ENCODE data around the gene KCNK16.
A peak's percentile ranks its signal among the peaks of the same experiment; 100 is the strongest.

The KCNK16 gene

GRCh38 chr6:39317256-39317655 lies 5.2 kb downstream of the KCNK16 start:
- H3K27ac ChIP-seq (ENCODE audit: low read depth, low read length) = no peak overlapping the region
- no peak overlapping the region for H3K4me3 ChIP-seq (ENCODE audit: low read length)
- H3K27me3 ChIP-seq (ENCODE audit: control insufficient read depth, insufficient read depth, low read length) = peaks cover 13% of the 10 kb centered on the region

GRCh38 chr6:39314273-39314795 lies 8.2 kb downstream of the KCNK16 start, which contains the start of gene KCNK17:
KCNK17 (minus strand) TSS chr6:39314419; CDS start chr6:39314320, 99 bp downstream.
- Histone ChIP-seq H3K36me3 (ENCODE audit: control insufficient read depth, insufficient read depth, low read length) (no peaks in the 10 kb centered on the region), H3K27ac (ENCODE audit: low read depth, low read length) (no peak within 1 kb of the TSS), H3K27me3 (ENCODE audit: control insufficient read depth, insufficient read depth, low read length) (peaks cover 13% of the 10 kb centered on the region), H3K4me3 (ENCODE audit: low read length) (peak within 1 kb of the TSS; percentile 15), H3K9ac (ENCODE audit: low read length) (no peak within 1 kb of the TSS), H3K4me1 (ENCODE audit: control insufficient read depth, insufficient read depth, low read length) (no peaks in the 10 kb centered on the region)

More at GRCh38 chr6:39317256-39317655, 5.2 kb downstream of the KCNK16 start:
- Histone ChIP-seq H3K36me3 (ENCODE audit: control insufficient read depth, insufficient read depth, low read length) (no peaks in the 10 kb centered on the region), H3K9ac (ENCODE audit: low read length) (no peak overlapping the region), H3K4me1 (ENCODE audit: control insufficient read depth, insufficient read depth, low read length) (no peaks in the 10 kb centered on the region)

DNA sequence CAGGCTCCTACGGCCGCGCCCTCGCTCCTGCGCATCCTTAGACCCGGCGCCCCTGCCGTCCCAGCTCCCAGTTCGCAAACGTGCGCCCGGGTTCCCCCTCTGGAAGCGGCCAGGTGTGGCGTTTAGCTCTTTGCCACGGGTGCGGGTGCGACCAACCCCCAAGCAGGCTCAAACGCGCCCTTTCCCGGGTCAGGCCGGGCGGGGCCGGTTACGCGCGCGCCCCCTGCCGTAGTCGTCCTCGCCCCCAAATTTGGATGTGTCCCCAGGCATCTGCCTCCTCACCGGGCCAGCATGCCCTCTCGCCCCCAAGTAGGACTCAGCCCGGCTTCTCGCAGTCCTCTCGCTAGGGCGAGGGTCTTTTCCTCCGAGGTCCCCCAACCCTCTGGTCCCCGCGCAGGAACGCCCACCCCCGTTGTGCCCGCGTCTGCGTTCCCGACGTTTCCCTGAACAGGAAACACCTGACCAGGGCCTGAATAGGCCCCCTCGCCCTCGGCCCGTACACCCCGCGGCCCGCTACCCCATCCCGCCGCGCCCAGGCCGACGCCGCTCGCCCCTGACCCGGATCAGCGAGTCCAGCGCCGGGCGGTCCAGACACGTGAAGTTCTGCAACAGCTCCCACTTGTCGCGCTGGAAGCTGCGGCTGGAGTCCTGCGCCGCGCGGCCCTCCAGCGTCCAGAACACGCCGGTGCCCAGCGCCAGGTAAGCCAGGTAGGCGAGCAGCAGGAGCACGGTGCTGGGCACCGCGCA lies 8.8 kb downstream of the KCNK16 start:
- H3K4me1 ChIP-seq (ENCODE audit: control insufficient read depth, insufficient read depth, low read length) = no peaks in the 10 kb centered on the region
- H3K36me3 ChIP-seq (ENCODE audit: control insufficient read depth, insufficient read depth, low read length) = no peaks in the 10 kb centered on the region
- no peak overlapping the region for H3K9ac ChIP-seq (ENCODE audit: low read length)
- H3K27me3 ChIP-seq (ENCODE audit: control insufficient read depth, insufficient read depth, low read length) = peaks cover 13% of the 10 kb centered on the region
- H3K4me3 ChIP-seq (ENCODE audit: low read length) = peak overlapping the region; percentile 15
- H3K27ac ChIP-seq (ENCODE audit: low read depth, low read length) = no peak overlapping the region

DNA sequence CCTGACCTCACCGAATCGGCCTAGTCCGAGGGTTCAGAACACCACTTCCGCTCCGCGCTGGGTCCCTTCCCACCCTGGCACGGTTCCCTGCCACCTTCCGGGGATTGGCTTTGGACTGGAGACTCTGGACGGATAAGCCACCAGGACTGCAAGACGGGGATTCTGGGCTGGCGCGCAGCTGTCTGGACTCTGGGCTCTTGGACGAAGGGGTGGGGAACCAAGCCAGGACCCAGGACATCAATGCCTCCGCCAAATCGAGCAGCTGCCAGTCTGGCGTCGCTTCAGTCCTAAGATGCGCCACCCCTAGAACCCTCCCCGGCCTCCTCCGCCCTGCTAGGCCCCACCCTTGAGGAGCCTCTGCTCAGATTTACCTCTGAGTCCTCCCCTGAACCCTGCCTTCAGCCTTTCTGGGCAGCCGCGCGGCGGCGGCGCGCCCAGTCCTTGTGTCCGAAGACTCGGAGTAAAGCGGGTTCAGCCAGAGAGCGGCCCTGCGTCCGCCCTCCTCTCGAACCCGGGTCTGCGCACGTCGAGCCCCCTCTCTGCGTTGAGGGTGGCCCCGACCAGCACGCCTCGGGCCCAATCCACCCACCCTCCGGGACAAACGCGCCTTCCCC lies 9.5 kb downstream of the KCNK16 start:
- Histone ChIP-seq H3K27me3 (ENCODE audit: control insufficient read depth, insufficient read depth, low read length) (peaks cover 13% of the 10 kb centered on the region), H3K4me1 (ENCODE audit: control insufficient read depth, insufficient read depth, low read length) (no peaks in the 10 kb centered on the region), H3K27ac (ENCODE audit: low read depth, low read length) (no peak overlapping the region), H3K36me3 (ENCODE audit: control insufficient read depth, insufficient read depth, low read length) (no peaks in the 10 kb centered on the region), H3K9ac (ENCODE audit: low read length) (no peak overlapping the region), H3K4me3 (ENCODE audit: low read length) (peak overlapping the region; percentile 15)

DNA sequence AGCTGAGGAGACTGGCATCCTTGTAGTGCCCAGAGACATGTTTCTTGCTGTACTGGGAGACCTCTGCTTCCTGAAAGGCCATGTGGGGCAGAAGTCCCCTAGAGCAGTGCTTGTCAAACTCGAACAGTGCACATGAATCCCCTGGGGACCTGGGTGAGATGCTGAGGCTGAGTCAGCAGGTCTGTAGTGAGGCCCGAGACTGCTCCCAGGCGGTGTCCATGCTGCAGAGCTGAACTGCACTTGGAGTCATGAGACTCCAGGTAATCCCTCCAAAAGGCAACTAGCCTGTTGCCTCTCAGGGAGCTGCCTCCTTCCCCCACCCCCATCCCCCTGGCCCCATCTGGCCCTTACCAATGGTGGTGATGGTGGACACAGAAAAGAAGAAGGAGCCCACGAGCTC lies 12.0 kb downstream of the KCNK16 start:
- H3K27ac ChIP-seq (ENCODE audit: low read depth, low read length) = no peak overlapping the region
- no peaks in the 10 kb centered on the region for H3K4me1 ChIP-seq (ENCODE audit: control insufficient read depth, insufficient read depth, low read length)
- no peak overlapping the region for H3K9ac ChIP-seq (ENCODE audit: low read length)
- peaks cover 13% of the 10 kb centered on the region for H3K27me3 ChIP-seq (ENCODE audit: control insufficient read depth, insufficient read depth, low read length)
- no peak overlapping the region for H3K4me3 ChIP-seq (ENCODE audit: low read length)
- H3K36me3 ChIP-seq (ENCODE audit: control insufficient read depth, insufficient read depth, low read length) = no peaks in the 10 kb centered on the region

GRCh38 chr6:39309942-39310531 lies 12.5 kb downstream of the KCNK16 start:
- Histone ChIP-seq H3K27me3 (ENCODE audit: control insufficient read depth, insufficient read depth, low read length) (peaks cover 12% of the 10 kb centered on the region), H3K4me3 (ENCODE audit: low read length) (no peak overlapping the region), H3K36me3 (ENCODE audit: control insufficient read depth, insufficient read depth, low read length) (no peaks in the 10 kb centered on the region), H3K27ac (ENCODE audit: low read depth, low read length) (no peak overlapping the region), H3K4me1 (ENCODE audit: control insufficient read depth, insufficient read depth, low read length) (no peaks in the 10 kb centered on the region), H3K9ac (ENCODE audit: low read length) (no peak overlapping the region)

DNA sequence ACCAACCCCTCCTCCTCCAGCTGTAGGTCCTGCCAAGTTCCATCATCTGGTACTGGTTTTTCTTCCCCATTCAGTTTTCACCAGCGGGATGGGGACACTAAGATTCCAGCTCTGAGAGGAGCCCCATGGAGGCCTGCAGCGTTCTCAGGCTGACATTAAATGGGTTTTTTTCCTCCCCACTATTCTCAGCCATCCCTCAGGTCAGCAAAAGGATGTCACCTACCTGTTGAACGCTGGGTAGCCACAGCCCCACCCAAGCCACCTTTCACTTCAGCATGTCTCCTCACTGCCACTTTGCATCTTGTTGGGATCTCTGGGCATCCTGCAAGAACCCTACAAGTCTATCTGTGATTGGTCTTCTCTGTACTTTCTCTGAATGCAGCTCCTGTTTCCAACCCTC lies 15.0 kb downstream of the KCNK16 start:
- Histone ChIP-seq H3K9ac (ENCODE audit: low read length) (no peak overlapping the region), H3K27ac (ENCODE audit: low read depth, low read length) (no peak overlapping the region), H3K27me3 (ENCODE audit: control insufficient read depth, insufficient read depth, low read length) (peaks cover 3% of the 10 kb centered on the region), H3K36me3 (ENCODE audit: control insufficient read depth, insufficient read depth, low read length) (no peaks in the 10 kb centered on the region), H3K4me3 (ENCODE audit: low read length) (no peak overlapping the region), H3K4me1 (ENCODE audit: control insufficient read depth, insufficient read depth, low read length) (no peaks in the 10 kb centered on the region)

DNA sequence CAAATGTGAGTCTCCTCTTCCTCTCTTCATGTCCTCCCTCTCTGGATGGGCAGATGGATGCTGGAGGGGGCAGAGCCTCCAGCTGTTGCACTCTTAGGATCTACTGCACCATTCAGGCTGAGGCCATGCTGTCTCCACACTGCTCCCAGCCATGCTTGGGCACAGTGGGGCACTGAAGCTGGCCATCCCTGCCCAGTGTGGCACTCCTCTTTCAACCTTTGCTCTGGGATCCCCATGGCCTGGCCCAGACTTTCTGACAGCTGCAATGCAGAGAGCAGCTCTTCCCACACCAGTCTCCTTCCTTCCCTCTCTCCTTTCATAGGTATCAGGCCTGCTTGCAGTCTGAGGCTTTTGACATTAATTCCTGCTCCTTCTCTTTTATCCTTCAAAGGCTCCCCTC lies 17.6 kb downstream of the KCNK16 start:
- peaks cover 3% of the 10 kb centered on the region for H3K27me3 ChIP-seq (ENCODE audit: control insufficient read depth, insufficient read depth, low read length)
- H3K4me1 ChIP-seq (ENCODE audit: control insufficient read depth, insufficient read depth, low read length) = no peaks in the 10 kb centered on the region
- H3K36me3 ChIP-seq (ENCODE audit: control insufficient read depth, insufficient read depth, low read length) = no peaks in the 10 kb centered on the region
- H3K9ac ChIP-seq (ENCODE audit: low read length) = no peak overlapping the region
- H3K4me3 ChIP-seq (ENCODE audit: low read length) = no peak overlapping the region
- H3K27ac ChIP-seq (ENCODE audit: low read depth, low read length) = no peak overlapping the region

- peaks cover 3% of the 10 kb centered on the region for H3K27me3 ChIP-seq (ENCODE audit: control insufficient read depth, insufficient read depth, low read length)
- no peak overlapping the region for H3K27ac ChIP-seq (ENCODE audit: low read depth, low read length)
- no peak overlapping the region for H3K4me3 ChIP-seq (ENCODE audit: low read length)
- H3K36me3 ChIP-seq (ENCODE audit: control insufficient read depth, insufficient read depth, low read length) = no peaks in the 10 kb centered on the region
- H3K9ac ChIP-seq (ENCODE audit: low read length) = no peak overlapping the region
- no peaks in the 10 kb centered on the region for H3K4me1 ChIP-seq (ENCODE audit: control insufficient read depth, insufficient read depth, low read length)
These were observed 18.9 kb downstream of the KCNK16 start for GRCh38 chr6:39303425-39304153.

GRCh38 chr6:39302669-39303424 lies 19.7 kb downstream of the KCNK16 start:
- H3K9ac ChIP-seq (ENCODE audit: low read length) = no peak overlapping the region
- peak overlapping the region; percentile 50 for H3K4me3 ChIP-seq (ENCODE audit: low read length)
- no peaks in the 10 kb centered on the region for H3K4me1 ChIP-seq (ENCODE audit: control insufficient read depth, insufficient read depth, low read length)
- H3K27me3 ChIP-seq (ENCODE audit: control insufficient read depth, insufficient read depth, low read length) = peaks cover 3% of the 10 kb centered on the region
- no peaks in the 10 kb centered on the region for H3K36me3 ChIP-seq (ENCODE audit: control insufficient read depth, insufficient read depth, low read length)
- no peak overlapping the region for H3K27ac ChIP-seq (ENCODE audit: low read depth, low read length)

DNA sequence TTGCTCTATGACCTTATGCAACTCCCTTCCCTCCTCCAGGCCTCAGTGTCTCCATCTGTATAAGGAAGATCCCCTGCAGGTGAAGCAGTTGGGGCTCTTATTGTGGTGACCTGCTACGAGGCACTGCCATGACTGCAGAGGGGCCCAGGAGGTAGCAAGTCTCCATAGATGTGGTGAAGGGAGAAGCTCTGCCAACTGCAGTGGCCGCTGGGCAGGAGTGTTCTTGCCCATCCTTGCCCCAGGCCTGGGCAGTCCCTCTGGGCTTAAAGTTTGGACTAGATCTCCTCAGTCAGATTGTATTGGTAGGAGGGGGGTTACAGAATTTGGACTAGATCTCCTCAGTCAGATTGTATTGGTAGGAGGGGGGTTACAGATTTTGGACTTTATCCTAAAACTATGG lies 20.5 kb downstream of the KCNK16 start:
- Histone ChIP-seq H3K27ac (ENCODE audit: low read depth, low read length) (no peak overlapping the region), H3K9ac (ENCODE audit: low read length) (no peak overlapping the region), H3K36me3 (ENCODE audit: control insufficient read depth, insufficient read depth, low read length) (no peaks in the 10 kb centered on the region), H3K27me3 (ENCODE audit: control insufficient read depth, insufficient read depth, low read length) (peaks cover 3% of the 10 kb centered on the region), H3K4me3 (ENCODE audit: low read length) (no peak overlapping the region), H3K4me1 (ENCODE audit: control insufficient read depth, insufficient read depth, low read length) (no peaks in the 10 kb centered on the region)
